GM12872 (cell line): ENCODE data around the gene KCNJ2.

Experiments used
- TF ChIP-seq, protein P1 (sequence below): IDR thresholded peaks from 3 replicates; pipeline ENCODE4 v1.5.1; 2011; ENCODE audit warnings: low read depth, mild to moderate bottlenecking, low read length, moderate library complexity; ENCODE audit not compliant: insufficient read depth

KCNJ2 gene

DNA sequence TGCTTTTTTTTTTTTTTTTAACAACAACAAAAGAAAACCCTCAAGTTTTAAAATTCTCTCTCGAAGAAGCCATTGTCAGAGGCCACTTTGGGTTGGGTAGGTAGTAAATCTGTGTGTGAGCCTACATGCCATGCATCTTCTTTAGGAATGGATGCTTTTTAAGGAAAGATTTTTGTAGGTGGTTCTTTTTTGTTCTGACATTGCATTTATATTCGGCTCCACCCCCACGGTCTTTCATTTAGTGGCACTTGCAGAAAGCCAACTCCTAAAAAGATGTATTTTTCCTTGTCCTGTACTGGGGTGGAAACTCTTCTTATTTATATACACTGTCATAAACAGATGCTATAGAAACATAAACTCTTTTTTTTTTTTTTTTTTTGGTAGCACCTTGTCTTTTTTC lies 35.1 kb downstream of the KCNJ2 start:
- TF ChIP-seq, protein P1, sequence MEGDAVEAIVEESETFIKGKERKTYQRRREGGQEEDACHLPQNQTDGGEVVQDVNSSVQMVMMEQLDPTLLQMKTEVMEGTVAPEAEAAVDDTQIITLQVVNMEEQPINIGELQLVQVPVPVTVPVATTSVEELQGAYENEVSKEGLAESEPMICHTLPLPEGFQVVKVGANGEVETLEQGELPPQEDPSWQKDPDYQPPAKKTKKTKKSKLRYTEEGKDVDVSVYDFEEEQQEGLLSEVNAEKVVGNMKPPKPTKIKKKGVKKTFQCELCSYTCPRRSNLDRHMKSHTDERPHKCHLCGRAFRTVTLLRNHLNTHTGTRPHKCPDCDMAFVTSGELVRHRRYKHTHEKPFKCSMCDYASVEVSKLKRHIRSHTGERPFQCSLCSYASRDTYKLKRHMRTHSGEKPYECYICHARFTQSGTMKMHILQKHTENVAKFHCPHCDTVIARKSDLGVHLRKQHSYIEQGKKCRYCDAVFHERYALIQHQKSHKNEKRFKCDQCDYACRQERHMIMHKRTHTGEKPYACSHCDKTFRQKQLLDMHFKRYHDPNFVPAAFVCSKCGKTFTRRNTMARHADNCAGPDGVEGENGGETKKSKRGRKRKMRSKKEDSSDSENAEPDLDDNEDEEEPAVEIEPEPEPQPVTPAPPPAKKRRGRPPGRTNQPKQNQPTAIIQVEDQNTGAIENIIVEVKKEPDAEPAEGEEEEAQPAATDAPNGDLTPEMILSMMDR = no peak

DNA sequence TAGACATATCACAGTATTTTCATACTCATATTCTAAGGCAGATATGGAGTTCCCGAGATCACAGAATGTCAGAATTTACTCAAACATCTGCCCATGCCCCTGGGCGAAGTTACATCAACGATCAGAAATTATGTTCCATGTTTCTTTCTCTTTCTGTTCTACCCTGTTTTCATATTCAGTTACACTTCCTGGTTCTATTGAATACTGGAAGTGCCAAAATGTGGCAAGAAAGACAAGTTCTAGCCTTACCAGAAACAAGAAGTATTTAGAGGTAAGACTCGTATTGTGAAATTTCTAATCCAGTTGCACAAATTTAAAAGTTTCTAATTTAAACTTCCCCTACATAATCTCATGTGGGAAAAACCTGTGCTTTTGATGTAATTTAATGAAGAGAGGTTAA lies 36.1 kb downstream of the KCNJ2 start:
- TF ChIP-seq, protein P1 = no peak

DNA sequence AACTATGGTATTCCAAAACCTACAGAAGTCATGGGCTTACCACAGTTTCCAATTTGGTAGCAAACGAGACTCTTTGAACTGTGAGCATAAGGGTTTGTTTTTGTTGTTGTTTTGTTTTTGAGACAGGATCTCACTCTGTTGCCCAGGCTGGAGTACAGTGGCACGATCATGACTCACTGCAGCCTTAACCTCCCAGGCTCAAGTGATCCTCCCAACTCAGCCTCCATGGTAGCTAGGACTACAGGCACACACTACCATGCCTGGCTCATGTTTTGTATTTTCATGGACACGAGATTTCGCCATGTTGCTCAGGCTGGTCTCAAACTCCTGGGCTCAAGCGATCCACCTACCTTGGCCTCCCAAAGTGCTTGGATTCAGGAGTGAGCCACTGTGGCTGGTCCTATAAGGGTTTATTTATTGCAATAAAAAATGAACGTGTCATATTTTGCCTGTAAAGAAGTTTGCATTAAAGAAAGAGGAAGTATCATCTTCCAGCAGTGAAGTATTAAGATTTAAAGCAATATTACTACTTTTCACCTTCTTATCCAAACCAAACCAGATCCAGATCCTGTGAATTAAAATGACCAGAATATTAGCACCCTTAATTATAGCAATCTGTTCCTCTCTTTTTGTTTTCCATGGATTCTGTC lies 37.2 kb downstream of the KCNJ2 start:
- TF ChIP-seq, protein P1 = no peak

DNA sequence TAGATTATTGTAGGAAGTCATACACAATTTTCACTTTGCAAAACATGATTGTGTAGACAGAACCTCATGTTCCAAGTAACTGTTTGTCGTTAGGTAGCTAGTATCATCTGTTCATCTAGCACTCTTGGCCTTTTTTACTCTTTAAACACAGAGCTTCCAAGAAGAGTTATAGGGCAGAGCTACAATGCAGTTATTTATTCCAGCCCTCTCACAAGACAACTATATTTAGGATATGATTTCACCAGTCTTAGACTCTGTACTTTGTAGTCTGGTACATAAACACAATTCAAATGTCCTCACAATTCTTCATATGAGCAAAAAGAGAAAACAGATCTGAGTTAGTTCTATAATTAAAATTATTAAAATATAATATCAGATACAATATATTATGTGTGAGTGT lies 37.9 kb downstream of the KCNJ2 start:
- TF ChIP-seq, protein P1 = no peak

DNA sequence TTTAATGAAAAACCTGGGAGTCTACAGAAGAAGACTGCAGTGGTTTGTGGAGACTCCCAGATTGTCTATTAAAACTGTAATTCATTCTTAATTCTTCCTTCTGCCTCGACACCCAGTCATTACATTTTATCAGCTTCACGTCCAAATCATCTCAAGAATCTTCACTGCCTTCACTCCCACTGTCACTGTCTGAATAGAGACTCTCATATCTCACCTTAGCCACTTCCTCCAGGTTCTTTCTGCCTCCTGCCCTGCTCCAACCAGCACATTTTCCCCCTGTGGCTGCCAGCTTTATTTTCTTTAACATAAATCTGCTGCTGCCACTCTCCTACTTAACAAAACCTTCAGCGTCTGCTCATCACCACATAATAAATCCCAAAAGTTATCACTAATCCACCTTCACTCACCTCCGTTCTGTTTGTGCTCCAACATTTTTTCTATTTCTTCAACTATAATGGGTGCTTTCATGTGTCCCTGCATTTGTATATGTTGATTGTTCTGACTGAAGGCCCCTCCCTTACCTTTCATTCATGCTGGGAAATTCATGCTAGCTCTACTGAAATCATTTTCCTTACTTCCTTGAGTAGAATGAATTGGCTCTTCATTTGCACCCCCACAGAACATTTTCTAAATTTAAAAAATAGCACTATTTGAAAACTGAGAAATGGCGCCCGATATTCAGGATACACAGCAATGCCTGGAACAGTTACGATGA lies 38.9 kb downstream of the KCNJ2 start:
- TF ChIP-seq, protein P1 = no peak

DNA sequence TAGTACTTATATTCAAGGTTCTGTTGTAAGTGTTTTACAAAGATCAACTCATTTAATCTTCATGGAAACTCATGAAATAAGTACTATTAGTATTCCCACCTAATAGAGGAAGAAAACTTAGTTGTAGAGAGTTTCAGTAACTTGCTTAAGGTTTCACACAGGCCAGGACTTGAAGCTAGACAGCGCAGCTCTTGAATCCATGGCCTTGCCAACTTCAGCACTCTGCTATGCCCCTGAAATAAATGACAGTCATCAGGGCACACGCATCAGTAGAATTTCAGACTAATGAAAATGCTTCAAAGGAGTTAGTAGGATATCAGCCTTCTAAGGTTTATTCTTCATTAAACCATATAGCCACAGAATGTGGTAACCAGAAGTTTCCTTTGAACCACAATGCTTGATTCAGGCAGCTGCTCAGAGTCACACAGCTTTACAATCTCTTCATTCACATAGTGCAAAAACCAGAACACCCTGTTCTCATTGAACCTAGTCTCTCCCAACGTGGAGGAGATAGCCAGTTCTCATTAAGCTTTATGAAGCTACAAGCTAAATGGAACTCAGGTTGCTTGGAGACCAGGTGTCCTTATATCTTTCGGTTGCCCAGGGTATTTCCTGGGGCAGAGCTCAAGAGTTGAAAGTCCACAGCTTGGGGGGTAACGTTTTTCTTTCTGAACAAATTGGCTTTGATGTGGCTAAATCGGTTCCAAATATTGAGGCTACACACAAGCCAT lies 39.7 kb downstream of the KCNJ2 start:
- TF ChIP-seq, protein P1 = no peak

DNA sequence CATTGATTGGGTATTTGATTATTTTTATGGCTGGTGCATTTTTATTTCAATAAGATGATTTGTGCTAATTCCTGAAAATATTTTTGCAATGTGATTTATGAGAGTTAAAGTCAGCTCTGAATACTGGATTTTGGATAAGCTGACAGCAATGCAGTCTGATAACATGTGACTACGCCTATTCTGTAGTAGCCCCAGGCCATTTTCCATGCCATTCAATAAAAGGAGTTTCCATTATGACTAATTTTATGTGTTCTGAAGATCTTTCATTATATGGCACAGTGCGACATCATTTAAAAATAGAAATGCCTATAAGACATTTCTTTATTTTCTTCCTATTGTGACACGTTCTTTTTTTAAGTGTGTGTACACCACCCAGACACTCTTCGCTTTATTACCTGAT lies 46.3 kb downstream of the KCNJ2 start:
- TF ChIP-seq, protein P1 = no peak
